ENCODE results near the gene AKAP8.

The AKAP8 gene

GRCh38 chr19:15379083-15379998, at the start of gene AKAP8:
AKAP8 (minus strand) TSS chr19:15379787; CDS start chr19:15379731, 56 bp downstream.
- peak; percentile 99 for DNase-seq (ENCODE audit: low read depth)

DNA sequence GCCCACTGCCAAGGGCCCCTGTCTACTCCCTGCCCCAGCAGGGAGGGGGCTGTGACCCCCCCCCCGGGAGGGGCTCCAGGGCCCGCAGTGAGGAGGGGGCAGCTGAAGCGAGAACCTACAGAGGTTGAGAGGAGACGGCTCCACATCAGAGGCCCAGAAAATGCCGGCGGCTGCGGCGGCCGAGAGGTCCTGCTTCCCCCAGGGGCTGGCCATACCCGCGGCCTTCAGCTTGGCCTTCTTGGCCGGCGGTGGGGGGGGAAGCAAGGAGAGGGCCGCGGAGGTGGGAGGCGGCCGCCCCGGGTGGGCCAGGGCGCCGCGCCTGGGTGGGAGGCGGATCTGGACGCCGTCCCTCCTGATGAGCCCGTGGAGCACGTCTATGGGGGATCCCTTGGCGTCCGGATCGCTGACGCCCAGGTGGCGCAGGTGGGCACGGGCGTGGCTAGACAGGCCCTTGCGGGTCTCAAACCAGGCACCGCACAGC, 48.4 kb upstream of the AKAP8 start:
- no peak for DNase-seq (ENCODE audit: low read depth)

- DNase-seq (ENCODE audit: low read depth), result no peak
Observed at GRCh38 chr19:15427350-15427700, 47.7 kb upstream of the AKAP8 start.

- no peak for DNase-seq (ENCODE audit: low read depth)
Observed at GRCh38 chr19:15426485-15427349, 47.1 kb upstream of the AKAP8 start.

- no peak for DNase-seq (ENCODE audit: low read depth)
Observed at GRCh38 chr19:15425321-15425950, 45.8 kb upstream of the AKAP8 start.

DNA sequence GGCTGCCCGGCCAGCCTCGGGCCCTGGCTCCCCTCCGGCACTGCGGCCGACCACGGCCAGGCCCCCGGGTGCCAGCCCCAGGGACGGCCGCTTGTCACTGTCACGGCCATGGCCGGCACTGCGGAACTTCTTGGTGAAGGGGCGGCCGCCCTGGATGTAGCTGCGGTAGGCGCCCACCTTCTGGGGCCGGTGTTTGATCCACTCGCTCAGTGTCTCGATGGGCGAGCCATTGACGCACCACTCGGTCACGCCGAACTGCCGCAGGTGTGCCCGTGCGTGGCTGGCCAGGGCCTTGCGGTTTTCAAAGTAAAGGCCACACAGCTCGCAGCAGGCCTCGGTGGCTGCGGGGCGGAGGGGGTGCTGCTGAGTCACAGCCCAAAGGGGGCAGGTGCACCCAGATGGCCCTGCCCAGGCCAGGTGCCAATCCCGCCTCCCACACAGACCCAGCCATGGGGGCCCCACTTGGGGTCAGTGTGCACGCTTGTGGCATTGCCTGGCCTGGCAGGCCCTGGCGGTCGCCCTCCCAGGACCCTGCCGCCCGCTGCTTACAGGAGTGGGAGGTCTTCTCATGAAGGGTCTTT, 45.2 kb upstream of the AKAP8 start:
- DNase-seq (ENCODE audit: low read depth), result no peak

DNA sequence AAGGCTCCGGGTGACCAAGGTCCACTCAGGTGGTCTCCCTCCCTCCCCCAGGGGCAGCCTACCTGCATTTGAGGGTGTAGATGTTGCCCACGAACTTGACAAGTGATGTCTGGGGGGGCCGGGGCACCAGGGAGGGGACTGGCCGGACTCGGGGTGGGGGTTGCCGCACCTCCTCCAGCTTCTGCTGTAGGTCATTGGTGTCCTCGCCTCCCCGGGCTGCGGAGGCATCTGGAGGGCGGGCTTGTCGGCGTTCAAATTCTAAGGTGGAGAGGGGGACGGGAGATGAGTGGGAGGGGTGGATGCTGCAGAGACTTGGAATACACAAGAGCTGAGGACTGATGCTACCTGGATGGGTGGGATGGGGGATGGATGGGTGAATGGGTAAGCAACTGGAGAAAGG, 44.5 kb upstream of the AKAP8 start:
- no peak for DNase-seq (ENCODE audit: low read depth)

GRCh38 chr19:15423130-15423529, 43.5 kb upstream of the AKAP8 start:
- no peak for DNase-seq (ENCODE audit: low read depth)

- DNase-seq (ENCODE audit: low read depth), result no peak
Observed at GRCh38 chr19:15422296-15423075, 42.9 kb upstream of the AKAP8 start.

- no peak for DNase-seq (ENCODE audit: low read depth)
Observed at GRCh38 chr19:15421721-15422260, 42.2 kb upstream of the AKAP8 start.

DNA sequence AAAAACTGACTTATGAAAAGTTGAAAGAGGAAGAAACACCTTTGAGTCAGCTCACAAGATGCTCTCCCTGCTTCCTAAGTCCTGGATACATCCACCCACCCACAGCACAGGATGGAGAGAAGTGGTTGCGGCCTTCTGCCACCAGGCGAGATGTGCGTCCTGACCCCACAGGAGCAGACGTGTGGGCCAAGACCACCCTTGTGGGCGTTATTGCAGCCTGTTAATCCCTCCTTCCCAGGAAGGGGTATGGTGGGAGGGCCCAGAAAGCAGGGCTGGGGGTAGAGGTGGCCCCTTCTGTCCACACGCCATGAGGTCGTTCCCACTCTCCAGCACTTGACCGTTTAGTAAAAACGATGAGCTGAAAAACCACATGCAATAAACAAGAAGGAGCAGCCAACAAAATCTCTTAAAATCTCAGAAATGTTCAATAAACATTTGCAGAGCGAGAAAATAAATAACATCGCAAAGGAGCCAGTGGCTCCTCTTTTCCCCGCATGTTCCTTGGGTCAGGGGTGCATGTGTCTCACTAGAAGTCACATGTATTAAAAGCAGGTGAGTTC, 41.6 kb upstream of the AKAP8 start:
- DNase-seq (ENCODE audit: low read depth), result no peak

- DNase-seq (ENCODE audit: low read depth), result peak; percentile 25
Observed at GRCh38 chr19:15419413-15420025, 39.9 kb upstream of the AKAP8 start.

DNA sequence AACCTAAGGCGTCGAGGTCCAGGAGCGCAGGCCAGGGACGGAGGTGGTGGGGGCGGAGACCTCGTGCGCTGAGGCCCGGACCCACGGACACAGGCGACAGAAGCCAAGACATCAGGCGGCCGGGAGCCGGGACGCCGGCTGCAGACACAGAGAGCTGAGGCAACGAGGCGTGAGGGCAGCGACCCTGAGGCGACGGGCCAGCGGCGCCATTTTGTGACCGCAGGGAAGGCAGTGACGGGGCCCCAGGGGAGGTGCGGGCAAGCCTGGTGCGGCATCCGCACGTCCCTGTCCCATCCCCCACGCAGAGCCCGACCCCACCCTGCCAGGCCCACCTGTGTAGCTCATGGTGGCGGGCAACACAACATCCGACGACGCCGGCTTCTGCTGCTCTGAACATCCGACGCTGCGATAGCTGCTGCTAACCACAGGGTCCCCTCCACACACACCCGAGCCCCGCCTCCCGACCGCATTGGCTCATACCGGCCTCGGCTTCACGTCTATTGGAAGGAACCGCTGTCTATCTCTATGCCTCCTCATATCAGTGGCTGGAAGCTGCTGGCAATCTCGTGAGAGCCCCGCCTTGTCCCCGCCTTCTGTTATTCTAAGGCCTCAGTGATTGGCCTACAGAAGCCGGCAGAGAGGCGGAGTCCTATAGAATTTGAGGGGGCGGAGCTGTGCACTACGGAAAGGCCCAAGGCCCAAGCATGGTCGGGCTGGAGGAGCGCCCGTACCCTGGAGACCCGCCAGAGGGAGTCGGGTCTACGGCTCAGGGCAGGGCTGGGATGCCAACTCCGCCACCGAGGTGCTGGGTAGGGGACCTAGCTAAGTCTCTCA, 39.2 kb upstream of the AKAP8 start, which contains the start of gene AKAP8L:
Gene AKAP8L, minus strand, starts transcription at position 410 of the 834 bp plus-strand sequence. Its CDS starts 65 bp downstream, at position 345.
- peak; percentile 100 for DNase-seq (ENCODE audit: low read depth)

- DNase-seq (ENCODE audit: low read depth), result peak; percentile 51
Observed at GRCh38 chr19:15418231-15418578, 38.6 kb upstream of the AKAP8 start.

GRCh38 chr19:15417699-15418098, 38.1 kb upstream of the AKAP8 start:
- peak; percentile 27 for DNase-seq (ENCODE audit: low read depth)

- no peak for DNase-seq (ENCODE audit: low read depth)
Observed at GRCh38 chr19:15412832-15413231, 33.2 kb upstream of the AKAP8 start.

DNA sequence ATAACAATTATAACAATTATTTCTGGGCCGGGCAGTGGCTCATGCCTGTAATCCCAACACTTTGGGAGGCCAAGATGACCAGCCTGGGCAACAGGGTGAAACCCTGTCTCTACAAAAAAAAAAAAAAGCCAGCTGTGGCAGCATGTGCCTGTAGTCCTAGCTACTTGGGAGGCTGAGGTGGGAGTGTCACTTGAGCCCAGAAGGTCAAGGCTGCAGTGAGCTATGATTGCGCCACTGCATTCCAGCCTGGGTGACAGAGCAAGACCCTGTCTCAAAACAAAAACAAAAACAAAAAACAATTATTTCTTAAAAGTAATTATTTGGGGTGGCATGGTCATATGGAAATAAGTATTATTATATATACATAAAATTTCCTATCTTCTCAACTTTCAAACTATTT, 31.8 kb upstream of the AKAP8 start:
- peak; percentile 19 for DNase-seq (ENCODE audit: low read depth)

DNA sequence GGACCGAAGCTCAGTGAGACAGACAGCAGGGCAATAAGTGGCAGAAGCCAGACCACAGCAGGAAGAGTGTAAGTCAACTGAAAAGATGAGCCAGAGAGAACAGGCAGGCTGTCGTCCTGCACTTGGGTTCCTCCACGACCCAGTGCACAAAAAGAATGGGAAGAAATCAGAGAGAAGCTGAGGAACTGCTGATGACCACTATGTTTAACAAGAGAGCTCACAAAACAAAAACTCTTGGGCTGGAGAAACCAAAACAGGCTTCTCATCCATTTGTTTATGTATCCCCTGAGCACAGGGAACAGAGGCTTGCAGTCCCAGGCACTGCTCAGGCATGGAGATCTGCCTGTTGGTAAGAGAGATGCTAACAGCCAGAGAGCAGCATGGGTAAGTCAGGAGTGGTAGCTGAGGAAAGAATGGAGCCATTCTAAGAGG, 25.2 kb upstream of the AKAP8 start:
- DNase-seq (ENCODE audit: low read depth), result no peak
